ENCODE results near the gene ZBTB16. TPM values are rescaled to one million over a fixed set of nuclear protein-coding genes. Genes with fewer than 3 reads are reported as not detected.

ZBTB16 gene
- total RNA-seq, 2 experiments from 2014 or later, result 19.1 to 20.6 TPM

DNA sequence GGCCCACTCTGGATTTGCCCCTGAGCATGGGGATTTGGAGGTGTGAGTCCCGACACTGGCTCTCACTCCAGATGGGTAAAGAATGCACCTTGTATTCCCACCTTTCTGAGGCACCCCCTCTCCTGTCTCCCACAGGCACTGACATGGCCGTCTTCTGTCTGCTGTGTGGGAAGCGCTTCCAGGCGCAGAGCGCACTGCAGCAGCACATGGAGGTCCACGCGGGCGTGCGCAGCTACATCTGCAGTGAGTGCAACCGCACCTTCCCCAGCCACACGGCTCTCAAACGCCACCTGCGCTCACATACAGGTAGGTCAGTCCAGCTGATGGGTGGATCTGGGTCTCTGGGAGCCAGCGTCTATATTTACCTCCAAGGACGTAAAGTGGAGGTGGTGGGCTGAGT, 182.5 kb downstream of the ZBTB16 start:
- ChIA-PET CTCF (no interaction called here), POLR2A (no interaction called here)
- Mint-ChIP-seq H3K4me1 (ENCODE audit: low read depth) (no peaks in the 10 kb centered on the region), H3K27me3 (no peaks in the 10 kb centered on the region), H3K27ac (no peak overlapping the region), H3K4me3 (no peak overlapping the region), H3K9me3 (no peaks in the 10 kb centered on the region), H3K36me3 (ENCODE audit: low read depth) (no peaks in the 10 kb centered on the region)
- ATAC-seq (ENCODE audit: poor library complexity) (no peak), DNase-seq (no peak)
- Histone ChIP-seq H3K4me3 (ENCODE audit: low read length) (no peak overlapping the region), H3K9me3 (ENCODE audit: control insufficient read depth in 1 of 2, insufficient read depth in 1 of 2, low read length in 2 of 2) (no peaks in the 10 kb centered on the region), H3K27ac (ENCODE audit: low read depth in 1 of 2, low read length in 2 of 2) (no peak overlapping the region), H3K27me3 (ENCODE audit: control insufficient read depth in 1 of 2, insufficient read depth in 2 of 2, low read length in 2 of 2) (no peaks in the 10 kb centered on the region), H3K36me3 (ENCODE audit: insufficient read depth, low read length) (no peaks in the 10 kb centered on the region), H3K4me1 (ENCODE audit: insufficient read depth, low read length) (no peaks in the 10 kb centered on the region)
- TF ChIP-seq CTCF (IDR thresholded peaks at IDR 0.05), result no peak
- intact Hi-C loops (cut with DNase I, micrococcal nuclease), result no loop called here

DNA sequence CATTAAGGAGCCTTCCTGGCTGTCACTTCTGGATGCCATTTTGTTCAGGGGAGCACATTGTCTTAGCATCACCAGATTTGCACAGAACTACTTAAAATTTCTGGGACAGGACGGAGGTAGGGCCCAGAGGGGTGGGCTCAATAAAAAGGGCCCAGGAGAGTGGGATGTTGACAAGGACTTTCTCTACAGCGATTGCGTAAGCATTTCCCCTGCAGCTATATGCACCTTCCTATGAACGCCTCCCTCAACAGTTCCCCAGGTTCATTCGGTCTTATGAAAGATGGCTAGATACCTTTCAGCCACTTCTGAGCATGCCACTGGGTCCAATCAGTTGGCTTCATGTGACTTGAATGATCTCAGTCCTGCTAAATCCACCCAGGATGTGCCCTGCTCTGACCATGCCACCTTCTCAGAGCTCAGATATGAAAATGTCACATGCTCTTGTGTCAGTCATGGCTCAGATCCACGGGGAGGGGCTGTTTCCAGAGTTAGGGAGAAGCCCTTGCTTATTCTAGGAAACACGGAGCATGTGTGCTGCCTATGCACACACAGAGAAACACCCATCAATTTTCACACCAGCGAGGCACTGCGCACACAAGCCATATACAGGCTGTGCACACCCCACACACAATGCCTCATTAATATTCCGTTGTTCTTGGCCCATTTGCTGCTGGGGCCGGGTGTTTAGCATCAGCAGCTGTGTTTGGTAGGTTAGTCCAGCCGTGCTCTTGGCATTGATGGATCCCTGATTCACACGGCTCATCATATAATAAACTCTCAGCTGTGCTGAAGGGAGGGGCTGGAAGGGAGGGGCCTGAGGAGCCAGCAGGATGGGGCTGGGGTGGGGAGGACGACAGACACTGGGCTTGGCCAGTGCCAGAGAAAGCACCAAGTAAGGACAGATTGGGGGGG, 184.2 kb downstream of the ZBTB16 start:
- intact Hi-C loops (cut with DNase I, micrococcal nuclease), result no loop called here
- Mint-ChIP-seq H3K9me3 (no peaks in the 10 kb centered on the region), H3K27me3 (no peaks in the 10 kb centered on the region), H3K27ac (no peak overlapping the region), H3K4me1 (ENCODE audit: low read depth) (no peaks in the 10 kb centered on the region), H3K4me3 (no peak overlapping the region), H3K36me3 (ENCODE audit: low read depth) (no peaks in the 10 kb centered on the region)
- no peaks in the 10 kb centered on the region for H3K36me3 ChIP-seq (ENCODE audit: insufficient read depth, low read length)
- ChIA-PET CTCF (no interaction called here), POLR2A (no interaction called here)
- H3K4me3 ChIP-seq (ENCODE audit: low read length), result no peak overlapping the region
- no peaks in the 10 kb centered on the region for H3K4me1 ChIP-seq (ENCODE audit: insufficient read depth, low read length)
- H3K27ac ChIP-seq (ENCODE audit: low read depth in 1 of 2, low read length in 2 of 2), result no peak overlapping the region
- ATAC-seq (ENCODE audit: poor library complexity) (no peak), DNase-seq (no peak)
- no peaks in the 10 kb centered on the region for H3K27me3 ChIP-seq (ENCODE audit: control insufficient read depth in 1 of 2, insufficient read depth in 2 of 2, low read length in 2 of 2)
- TF ChIP-seq CTCF (IDR thresholded peaks at IDR 0.05), result no peak
- H3K9me3 ChIP-seq (ENCODE audit: control insufficient read depth in 1 of 2, insufficient read depth in 1 of 2, low read length in 2 of 2), result no peaks in the 10 kb centered on the region

DNA sequence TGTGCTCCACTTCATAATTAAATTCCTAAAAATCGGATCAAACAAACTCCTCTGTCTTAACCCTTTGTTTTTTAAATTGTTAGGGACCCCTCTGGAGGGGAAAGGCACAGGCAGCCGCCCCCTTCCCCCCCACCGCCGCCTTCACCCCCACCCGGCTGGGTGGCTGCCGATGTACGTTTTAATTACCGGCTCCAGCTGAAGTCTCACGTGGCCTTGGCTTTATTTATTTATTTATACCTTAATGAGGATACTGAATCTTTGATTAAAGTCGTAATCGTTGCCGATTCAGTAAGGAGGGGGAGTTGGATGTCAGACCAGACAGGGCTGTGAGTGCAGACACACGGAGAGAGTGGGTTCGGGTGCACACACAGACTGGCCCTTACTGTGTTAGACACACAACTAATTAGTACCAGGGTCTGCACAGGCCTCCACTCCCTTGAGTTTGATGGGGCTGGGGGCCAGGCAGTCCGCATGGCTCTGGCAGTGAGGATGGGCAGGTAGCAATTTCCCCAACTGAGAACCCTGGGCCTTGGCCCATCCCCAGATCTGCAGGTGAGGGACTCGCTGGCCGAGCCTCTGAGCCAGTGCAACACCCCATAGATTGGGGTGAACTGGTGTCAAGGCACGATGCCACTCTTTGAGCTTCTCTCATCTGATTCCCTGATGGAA, 185.3 kb downstream of the ZBTB16 start:
- Histone ChIP-seq H3K36me3 (ENCODE audit: insufficient read depth, low read length) (no peaks in the 10 kb centered on the region), H3K27me3 (ENCODE audit: control insufficient read depth in 1 of 2, insufficient read depth in 2 of 2, low read length in 2 of 2) (no peaks in the 10 kb centered on the region), H3K9me3 (ENCODE audit: control insufficient read depth in 1 of 2, insufficient read depth in 1 of 2, low read length in 2 of 2) (no peaks in the 10 kb centered on the region), H3K4me1 (ENCODE audit: insufficient read depth, low read length) (no peaks in the 10 kb centered on the region), H3K27ac (ENCODE audit: low read depth in 1 of 2, low read length in 2 of 2) (no peak overlapping the region), H3K4me3 (ENCODE audit: low read length) (no peak overlapping the region)
- ChIA-PET POLR2A (no interaction called here), CTCF (no interaction called here)
- ATAC-seq (ENCODE audit: poor library complexity) (no peak), DNase-seq (no peak)
- Mint-ChIP-seq H3K4me1 (ENCODE audit: low read depth) (no peaks in the 10 kb centered on the region), H3K27ac (no peak overlapping the region), H3K36me3 (ENCODE audit: low read depth) (no peaks in the 10 kb centered on the region), H3K27me3 (no peaks in the 10 kb centered on the region), H3K9me3 (no peaks in the 10 kb centered on the region), H3K4me3 (no peak overlapping the region)
- no peak for TF ChIP-seq CTCF (IDR thresholded peaks at IDR 0.05)
- intact Hi-C loops (cut with DNase I, micrococcal nuclease), result no loop called here
